ENCODE measurements around the gene FCGBP.

FCGBP gene

GRCh38 chr19:39924389-39924788 lies 10.0 kb downstream of the FCGBP start:
- no peak for TF ChIP-seq CTCF (IDR thresholded peaks at IDR 0.05; ENCODE audit: low read depth, low read length)
- Histone ChIP-seq H3K27me3 (ENCODE audit: insufficient read depth, low read depth, severe bottlenecking) (no peaks in the 10 kb centered on the region), H3K4me3 (ENCODE audit: low read depth, low read length) (no peak overlapping the region), H3K27ac (no peak overlapping the region), H3K9me3 (ENCODE audit: severe bottlenecking) (no peaks in the 10 kb centered on the region), H3K36me3 (no peaks in the 10 kb centered on the region)
- no peak for DNase-seq

GRCh38 chr19:39923862-39924261 lies 10.6 kb downstream of the FCGBP start:
- H3K27ac ChIP-seq, result no peak overlapping the region
- H3K9me3 ChIP-seq (ENCODE audit: severe bottlenecking), result no peaks in the 10 kb centered on the region
- TF ChIP-seq CTCF (IDR thresholded peaks at IDR 0.05; ENCODE audit: low read depth, low read length), result no peak
- no peak for DNase-seq
- H3K27me3 ChIP-seq (ENCODE audit: insufficient read depth, low read depth, severe bottlenecking), result no peaks in the 10 kb centered on the region
- no peaks in the 10 kb centered on the region for H3K36me3 ChIP-seq
- no peak overlapping the region for H3K4me3 ChIP-seq (ENCODE audit: low read depth, low read length)

GRCh38 chr19:39919976-39920375 lies 14.5 kb downstream of the FCGBP start:
- TF ChIP-seq CTCF (IDR thresholded peaks at IDR 0.05; ENCODE audit: low read depth, low read length), result no peak
- Histone ChIP-seq H3K36me3 (no peaks in the 10 kb centered on the region), H3K9me3 (ENCODE audit: severe bottlenecking) (no peaks in the 10 kb centered on the region), H3K4me3 (ENCODE audit: low read depth, low read length) (no peak overlapping the region), H3K27me3 (ENCODE audit: insufficient read depth, low read depth, severe bottlenecking) (no peaks in the 10 kb centered on the region), H3K27ac (no peak overlapping the region)
- DNase-seq, result no peak

- no peak for DNase-seq
- Histone ChIP-seq H3K4me3 (ENCODE audit: low read depth, low read length) (no peak overlapping the region), H3K27me3 (ENCODE audit: insufficient read depth, low read depth, severe bottlenecking) (no peaks in the 10 kb centered on the region), H3K27ac (no peak overlapping the region), H3K9me3 (ENCODE audit: severe bottlenecking) (no peaks in the 10 kb centered on the region), H3K36me3 (no peaks in the 10 kb centered on the region)
- TF ChIP-seq CTCF (IDR thresholded peaks at IDR 0.05; ENCODE audit: low read depth, low read length), result no peak
These were observed 16.2 kb downstream of the FCGBP start for GRCh38 chr19:39918183-39918651.

GRCh38 chr19:39917561-39918182 lies 16.8 kb downstream of the FCGBP start:
- no peak for DNase-seq
- no peak for TF ChIP-seq CTCF (IDR thresholded peaks at IDR 0.05; ENCODE audit: low read depth, low read length)
- no peak overlapping the region for H3K4me3 ChIP-seq (ENCODE audit: low read depth, low read length)
- H3K27ac ChIP-seq, result no peak overlapping the region
- H3K36me3 ChIP-seq, result no peaks in the 10 kb centered on the region
- H3K27me3 ChIP-seq (ENCODE audit: insufficient read depth, low read depth, severe bottlenecking), result no peaks in the 10 kb centered on the region
- H3K9me3 ChIP-seq (ENCODE audit: severe bottlenecking), result no peaks in the 10 kb centered on the region

GRCh38 chr19:39916851-39917396 lies 17.5 kb downstream of the FCGBP start:
- no peak overlapping the region for H3K4me3 ChIP-seq (ENCODE audit: low read depth, low read length)
- no peak overlapping the region for H3K27ac ChIP-seq
- H3K36me3 ChIP-seq, result no peaks in the 10 kb centered on the region
- no peak for DNase-seq
- no peak for TF ChIP-seq CTCF (IDR thresholded peaks at IDR 0.05; ENCODE audit: low read depth, low read length)
- H3K9me3 ChIP-seq (ENCODE audit: severe bottlenecking), result no peaks in the 10 kb centered on the region
- no peaks in the 10 kb centered on the region for H3K27me3 ChIP-seq (ENCODE audit: insufficient read depth, low read depth, severe bottlenecking)

Measured in WERI-Rb-1 (cell line).